GM13976 (cell line): Measurements from ENCODE around the gene HS1BP3.

Experiments
- DNase-seq: peaks from one replicate; pipeline ENCODE4 v3.0.0; 2012; ENCODE audit warnings: low spot score
- in situ Hi-C: fragments of 300-500 bp; cut with MboI; formaldehyde crosslinking; loops from one replicate; pipeline ENCODE4 v1.12.0; 2022; ENCODE audit warnings: low sequenced_read_pairs, mixed read lengths, inconsistent platforms; ENCODE audit not compliant: unreplicated experiment
- TF ChIP-seq, protein P1 (sequence below): IDR thresholded peaks from 2 replicates; pipeline ENCODE4 v1.5.1; 2012; ENCODE audit warnings: borderline replicate concordance, mild to moderate bottlenecking; ENCODE audit not compliant: insufficient read depth; ENCODE audit errors: extremely low read depth, missing control alignments, control extremely low read depth

The HS1BP3 gene

GRCh38 chr2:20604951-20605381, 45.9 kb downstream of the HS1BP3 start:
- no peak for DNase-seq
- TF ChIP-seq, protein P1, sequence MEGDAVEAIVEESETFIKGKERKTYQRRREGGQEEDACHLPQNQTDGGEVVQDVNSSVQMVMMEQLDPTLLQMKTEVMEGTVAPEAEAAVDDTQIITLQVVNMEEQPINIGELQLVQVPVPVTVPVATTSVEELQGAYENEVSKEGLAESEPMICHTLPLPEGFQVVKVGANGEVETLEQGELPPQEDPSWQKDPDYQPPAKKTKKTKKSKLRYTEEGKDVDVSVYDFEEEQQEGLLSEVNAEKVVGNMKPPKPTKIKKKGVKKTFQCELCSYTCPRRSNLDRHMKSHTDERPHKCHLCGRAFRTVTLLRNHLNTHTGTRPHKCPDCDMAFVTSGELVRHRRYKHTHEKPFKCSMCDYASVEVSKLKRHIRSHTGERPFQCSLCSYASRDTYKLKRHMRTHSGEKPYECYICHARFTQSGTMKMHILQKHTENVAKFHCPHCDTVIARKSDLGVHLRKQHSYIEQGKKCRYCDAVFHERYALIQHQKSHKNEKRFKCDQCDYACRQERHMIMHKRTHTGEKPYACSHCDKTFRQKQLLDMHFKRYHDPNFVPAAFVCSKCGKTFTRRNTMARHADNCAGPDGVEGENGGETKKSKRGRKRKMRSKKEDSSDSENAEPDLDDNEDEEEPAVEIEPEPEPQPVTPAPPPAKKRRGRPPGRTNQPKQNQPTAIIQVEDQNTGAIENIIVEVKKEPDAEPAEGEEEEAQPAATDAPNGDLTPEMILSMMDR = no peak
- in situ Hi-C loops = no loop called here

DNA sequence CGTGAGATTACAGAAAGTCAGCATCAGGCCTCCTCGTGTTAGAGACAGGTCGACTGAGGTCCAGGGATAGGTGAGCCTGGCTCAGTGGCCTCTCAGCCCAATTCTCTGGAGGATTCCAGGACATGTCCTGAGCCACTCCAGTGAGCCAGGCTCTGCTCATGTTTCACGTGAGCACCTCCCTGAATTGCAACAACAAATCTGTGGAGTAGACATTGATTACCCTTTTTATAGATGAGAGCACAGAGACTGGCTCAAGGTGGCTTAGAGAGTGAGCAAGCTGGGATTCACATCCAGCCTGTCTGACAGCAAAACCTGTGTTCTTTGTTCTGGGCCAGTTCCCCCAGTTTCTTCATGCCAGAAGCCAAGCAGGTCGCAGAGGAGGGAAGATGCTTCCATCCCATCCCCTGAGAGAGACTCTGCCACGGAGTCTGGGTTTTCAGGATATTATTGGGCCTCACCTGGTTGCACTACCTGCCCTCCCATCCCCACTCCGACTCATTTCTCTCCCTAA, 46.4 kb downstream of the HS1BP3 start:
- TF ChIP-seq, protein P1 = no peak
- in situ Hi-C loops = no loop called here

DNA sequence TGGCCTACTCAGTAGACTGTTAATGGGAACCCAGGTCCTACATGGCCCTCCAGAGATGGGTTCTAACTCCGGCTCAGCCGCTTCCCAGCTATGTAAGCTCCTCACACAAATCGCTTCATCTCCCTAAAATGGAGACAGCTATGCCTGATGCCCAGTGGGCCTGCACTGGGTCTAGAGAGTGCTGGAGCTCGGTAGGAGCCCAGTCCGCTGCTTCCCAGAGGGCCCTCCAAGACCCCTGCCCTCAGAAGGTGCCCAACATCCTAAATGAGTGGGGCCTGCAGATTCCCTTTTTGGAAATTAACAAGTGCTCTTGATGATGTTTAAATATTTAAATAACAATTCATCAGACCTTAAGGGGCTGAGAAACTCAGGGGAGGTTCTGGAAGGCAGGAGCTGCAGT, 47.1 kb downstream of the HS1BP3 start:
- TF ChIP-seq, protein P1 = no peak
- DNase-seq = no peak
- in situ Hi-C loops = no loop called here

More for the DNA sequence above, 46.4 kb downstream of the HS1BP3 start:
- DNase-seq = no peak

DNA sequence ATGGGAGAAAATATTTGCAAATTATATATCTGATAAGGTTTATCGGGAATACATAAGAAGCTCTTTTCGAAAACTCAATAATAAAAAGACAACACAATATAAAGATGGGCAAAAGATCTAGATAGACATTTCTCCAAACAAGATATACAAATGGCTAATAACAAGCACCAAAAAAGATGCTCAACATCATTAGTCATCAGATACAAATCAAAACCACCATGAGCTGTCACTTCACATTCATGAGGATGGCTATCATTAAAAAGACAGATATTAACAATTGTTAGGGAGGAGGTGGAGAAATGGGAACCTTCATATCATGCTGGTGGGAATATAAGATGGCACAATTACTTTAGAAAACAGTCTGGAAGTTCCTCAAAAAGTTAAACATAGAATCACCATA, 48.1 kb downstream of the HS1BP3 start:
- DNase-seq = no peak
- in situ Hi-C loops = no loop called here
- TF ChIP-seq, protein P1 = no peak

DNA sequence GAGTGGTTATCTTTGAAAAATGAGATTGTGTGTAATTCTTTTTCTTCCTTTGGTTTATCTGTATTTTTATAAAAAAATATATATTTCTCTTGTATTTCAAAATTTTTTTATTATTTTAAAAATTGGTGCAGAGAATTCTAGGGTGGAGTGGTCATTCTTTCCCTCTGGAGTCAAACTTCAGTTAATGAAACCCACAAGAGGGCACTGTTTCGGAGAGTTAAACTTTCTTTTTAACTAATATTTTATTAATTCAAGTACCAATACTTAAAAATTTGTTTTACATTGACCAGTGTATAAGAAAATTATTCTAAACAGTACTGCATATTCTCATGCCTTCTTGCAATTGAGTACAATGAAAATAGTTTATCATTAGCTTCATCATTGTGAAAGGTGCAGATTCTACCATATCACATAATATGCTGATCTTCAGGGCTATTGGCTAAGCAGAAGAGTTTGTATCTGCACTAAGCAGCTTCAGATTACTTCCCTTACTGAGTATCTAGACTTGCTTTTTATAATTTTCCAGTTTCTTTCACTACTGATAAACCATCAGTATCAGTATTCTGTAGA, 50.1 kb downstream of the HS1BP3 start:
- in situ Hi-C loops = no loop called here
- TF ChIP-seq, protein P1 = no peak
- DNase-seq = no peak

DNA sequence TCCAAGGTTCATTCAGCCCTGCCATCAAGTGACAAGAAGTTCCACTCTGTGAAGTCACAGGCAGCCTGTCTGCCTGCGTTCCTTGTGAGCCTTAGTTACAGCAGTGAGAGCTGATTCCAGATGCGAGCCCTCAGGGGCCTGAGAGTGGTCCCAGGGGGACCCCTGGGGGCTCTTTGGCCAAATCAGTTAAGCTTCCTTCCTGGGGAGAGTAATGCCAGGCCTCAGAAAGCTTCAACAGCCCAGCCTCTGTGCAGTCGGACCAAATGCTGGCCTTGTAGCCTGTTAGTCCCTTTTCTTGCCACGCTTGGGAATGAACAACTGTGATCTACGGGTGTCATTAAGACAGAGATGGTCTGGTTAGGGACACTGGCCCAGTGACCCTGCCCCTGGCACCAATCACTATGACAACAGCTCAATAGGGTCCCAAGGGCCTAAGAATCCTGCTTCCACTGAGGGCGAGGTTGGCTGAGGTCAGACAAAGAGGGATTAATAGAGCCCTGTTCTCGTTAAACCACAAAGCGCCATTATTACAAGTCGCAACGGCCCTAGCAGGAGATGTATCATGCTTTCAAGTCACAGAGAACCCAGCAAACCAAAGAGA, 50.9 kb downstream of the HS1BP3 start:
- in situ Hi-C loops = no loop called here
- no peak for DNase-seq
- TF ChIP-seq, protein P1 = no peak
